ENCODE measurements around the gene EVPLL.
"Not testable (repeated sequence)": the region's sequence is repeated elsewhere in the genome, so short reads cannot be mapped to it uniquely, and the experiment has no call there.

GRCh38 chr17:18403166-18403565 is 25.6 kb downstream of the EVPLL start:
- not testable (repeated sequence) for TF ChIP-seq CTCF (conservative IDR thresholded peaks at IDR 0.05; ENCODE audit: low read length); EZH2phosphoT487 (IDR thresholded peaks at IDR 0.05; ENCODE audit: borderline replicate concordance, low read depth, low read length)

Data from OCI-LY7 (cell line).